ENCODE measurements around the gene CYTH3. TPM values are rescaled to one million over a fixed set of nuclear protein-coding genes. Genes with fewer than 3 reads are reported as not detected.

The CYTH3 gene
- polyA plus RNA-seq, 2 of the 4 experiments (the other 2 are of a cell fraction): 18.6 to 24.2 TPM

DNA sequence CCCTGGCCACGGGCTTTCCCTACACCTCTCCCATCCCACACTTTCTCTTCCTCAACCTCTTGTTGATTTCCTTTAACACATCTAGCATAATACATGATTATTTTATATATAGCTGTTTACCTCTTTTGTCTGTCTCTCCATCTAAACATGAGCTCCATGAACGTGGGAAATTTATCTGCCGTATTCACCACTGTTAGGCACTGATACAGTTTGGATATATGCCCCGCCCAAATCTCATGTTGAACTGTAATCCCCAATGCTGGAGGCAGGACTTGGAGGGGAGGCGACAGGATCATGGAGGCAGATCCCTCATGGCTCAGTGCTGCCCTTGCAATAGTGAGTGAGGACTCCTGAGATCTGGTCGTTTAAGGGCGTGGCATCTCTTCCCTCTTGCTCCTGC, 5.7 kb downstream of the CYTH3 start:
- no peaks in the 10 kb centered on the region for H3K9me3 ChIP-seq
- DNase-seq (ENCODE audit: low read depth in 1 of 2, low spot score in 1 of 2) (no peak), FAIRE-seq (no peak), ATAC-seq (no peak)
- no peak overlapping the region for H3K4me3 ChIP-seq
- peaks cover 29% of the 10 kb centered on the region for H3K4me1 ChIP-seq
- ChIA-PET CTCF (interaction anchor here (0.7 to 2.3 kb wide), 3 partner anchors 15 to 56 kb away, joined by 3 to 9 read pairs (median 3); no protein-coding TSS in a partner anchor), POLR2A (no interaction called here)
- TF ChIP-seq HMGXB4 (CRISPR knock-in tag; IDR thresholded peaks at IDR 0.05; ENCODE audit: borderline replicate concordance): no peak
- TF ChIP-seq RARB (CRISPR knock-in tag; IDR thresholded peaks at IDR 0.05): no peak
- no peak for TF ChIP-seq RNF2 (IDR thresholded peaks at IDR 0.05; ENCODE audit: borderline replicate concordance, low read depth)
- no peak for TF ChIP-seq ZC3H11A (IDR thresholded peaks at IDR 0.05)
- TF ChIP-seq MAZ (IDR thresholded peaks at IDR 0.05; ENCODE audit: borderline replicate concordance, low read depth, low read length): no peak
- TF ChIP-seq FOSB (CRISPR knock-in tag; IDR thresholded peaks at IDR 0.05): no peak
- TF ChIP-seq MAX (IDR thresholded peaks at IDR 0.05): no peak
- no peak for TF ChIP-seq EHF (CRISPR knock-in tag; IDR thresholded peaks at IDR 0.05)
- H3K27ac ChIP-seq: no peak overlapping the region
- H3K4me2 ChIP-seq: no peak overlapping the region
- 95% methylated on average over 7 of the region's 7 CpGs for WGBS (ENCODE audit: missing lambda C conversion rate)

GRCh38 chr7:6262221-6262620, 10.2 kb downstream of the CYTH3 start:
- TF ChIP-seq EHF (CRISPR knock-in tag; IDR thresholded peaks at IDR 0.05) (no peak), JUN (IDR thresholded peaks at IDR 0.05) (no peak), RAD21 (conservative IDR thresholded peaks at IDR 0.05 in 1 of 2, IDR thresholded peaks at IDR 0.05 in 1 of 2) (no peak), HEYL (CRISPR knock-in tag; IDR thresholded peaks at IDR 0.05) (no peak), PBX3 (IDR thresholded peaks at IDR 0.05) (no peak), HOXB5 (CRISPR knock-in tag; IDR thresholded peaks at IDR 0.05) (no peak), POLR2AphosphoS2 (conservative IDR thresholded peaks at IDR 0.05; ENCODE audit: low read length) (no peak), PHF8 (IDR thresholded peaks at IDR 0.05; ENCODE audit: borderline replicate concordance, low read depth) (no peak), BCL3 (IDR thresholded peaks at IDR 0.05) (no peak), GATA3 (IDR thresholded peaks at IDR 0.05; ENCODE audit: borderline replicate concordance) (no peak)
- H3K4me3 ChIP-seq: no peak overlapping the region
- FAIRE-seq: no peak
- no peak for ATAC-seq
- CTCF ChIA-PET: interaction anchor here (0.7 to 3.2 kb wide), 4 partner anchors 9 to 615 kb away, joined by 3 to 16 read pairs (median 7); no protein-coding TSS in a partner anchor
- POLR2A ChIA-PET: no interaction called here
- DNase-seq (ENCODE audit: low read depth in 1 of 2, low spot score in 1 of 2): no peak
- no peak overlapping the region for H3K4me2 ChIP-seq
- H3K4me1 ChIP-seq: peaks cover 39% of the 10 kb centered on the region
- peak overlapping the region in 1 of 2 experiments; percentile 5; a peak in 1 of 6 replicates for H3K27ac ChIP-seq
- H3K9me3 ChIP-seq: no peaks in the 10 kb centered on the region

DNA sequence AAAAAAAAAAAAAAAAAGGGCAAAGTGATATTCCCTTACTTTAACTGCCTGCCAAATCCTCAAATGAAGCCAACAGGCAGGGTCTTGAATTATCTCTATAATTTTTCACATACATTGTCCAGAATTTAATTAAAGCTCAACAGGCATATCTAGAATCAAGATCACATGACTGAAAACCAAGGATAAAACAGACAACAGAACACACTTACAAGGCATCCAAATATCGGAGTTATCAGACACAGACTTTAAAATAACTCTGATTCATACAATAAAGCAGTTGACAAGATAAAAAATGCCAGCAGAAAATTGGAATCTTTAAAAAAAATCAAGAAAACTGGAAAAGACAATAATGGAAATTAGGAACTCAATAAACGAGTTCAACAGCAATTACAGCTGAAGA, 10.7 kb downstream of the CYTH3 start:
- WGBS (ENCODE audit: missing lambda C conversion rate): 96% methylated on average over 2 of the region's 2 CpGs
- ChIA-PET POLR2A (no interaction called here), CTCF (interaction anchor here (0.7 to 3.2 kb wide), 5 partner anchors 9 to 264 kb away, joined by 3 to 16 read pairs (median 4); no protein-coding TSS in a partner anchor)
- Histone ChIP-seq H3K4me3 (no peak overlapping the region), H3K4me1 (peaks cover 44% of the 10 kb centered on the region), H3K27ac (no peak overlapping the region), H3K9me3 (no peaks in the 10 kb centered on the region), H3K4me2 (no peak overlapping the region)
- DNase-seq (ENCODE audit: low read depth in 1 of 2, low spot score in 1 of 2) (no peak), FAIRE-seq (no peak), ATAC-seq (no peak)
- TF ChIP-seq RAD21 (conservative IDR thresholded peaks at IDR 0.05 in 1 of 2, IDR thresholded peaks at IDR 0.05 in 1 of 2) (no peak), RFX5 (IDR thresholded peaks at IDR 0.05) (no peak), ZC3H11A (IDR thresholded peaks at IDR 0.05) (no peak), NPAS2 (CRISPR knock-in tag; IDR thresholded peaks at IDR 0.05; ENCODE audit: borderline replicate concordance) (no peak), CHD4 (IDR thresholded peaks at IDR 0.05; ENCODE audit: borderline replicate concordance) (no peak), RARB (CRISPR knock-in tag; IDR thresholded peaks at IDR 0.05) (no peak)
- TF ChIP-seq, protein P1, sequence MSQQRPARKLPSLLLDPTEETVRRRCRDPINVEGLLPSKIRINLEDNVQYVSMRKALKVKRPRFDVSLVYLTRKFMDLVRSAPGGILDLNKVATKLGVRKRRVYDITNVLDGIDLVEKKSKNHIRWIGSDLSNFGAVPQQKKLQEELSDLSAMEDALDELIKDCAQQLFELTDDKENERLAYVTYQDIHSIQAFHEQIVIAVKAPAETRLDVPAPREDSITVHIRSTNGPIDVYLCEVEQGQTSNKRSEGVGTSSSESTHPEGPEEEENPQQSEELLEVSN (IDR thresholded peaks at IDR 0.05; ENCODE audit: borderline replicate concordance, low read depth): no peak

Measured in A549 (cell line).